MM.1S (cell line): Measurements from ENCODE around the gene DPM1.

Source experiments
- DNase-seq: peaks from one replicate; pipeline ENCODE4 v3.0.0-alpha.2; 2015
- H2AFZ ChIP-seq: fragments of 300-600 bp; sonication (generic); 2 replicates; pipeline ENCODE4 v1.6.0; 2016; ENCODE audit warnings: antibody characterized with exemption, low read length
- H3F3A ChIP-seq: fragments of 300-600 bp; sonication (generic); 2 replicates; pipeline ENCODE4 v1.6.1; 2016; ENCODE audit warnings: mild to moderate bottlenecking, antibody characterized with exemption, low read length, moderate library complexity, mixed read lengths; ENCODE audit not compliant: insufficient read depth
- H3K27ac ChIP-seq: fragments of 300-600 bp; sonication (generic); 2 replicates; pipeline ENCODE4 v1.5.1; 2016; ENCODE audit warnings: mild to moderate bottlenecking, low read length
- H3K27me3 ChIP-seq: fragments of 300-600 bp; sonication (generic); replicated peaks from 2 replicates; pipeline ENCODE4 v1.6.0; 2016; ENCODE audit warnings: low read length; ENCODE audit not compliant: insufficient read depth
- H3K36me3 ChIP-seq: fragments of 300-600 bp; sonication (generic); replicated peaks from 2 replicates; pipeline ENCODE4 v1.6.1; 2016; ENCODE audit warnings: mild to moderate bottlenecking, low read length, mixed read lengths; ENCODE audit not compliant: insufficient read depth
- H3K4me1 ChIP-seq: fragments of 300-600 bp; sonication (generic); 2 replicates; pipeline ENCODE4 v1.6.1; 2016; ENCODE audit warnings: low read length, mixed read lengths
- H3K4me2 ChIP-seq: fragments of 300-600 bp; sonication (generic); 2 replicates; pipeline ENCODE4 v1.6.0; 2016; ENCODE audit warnings: low read depth, low read length
- H3K4me3 ChIP-seq: fragments of 300-600 bp; sonication (generic); 2 replicates; pipeline ENCODE4 v1.5.1; 2016; ENCODE audit warnings: low read length, mixed read lengths
- H3K79me2 ChIP-seq: fragments of 300-600 bp; sonication (generic); 2 replicates; pipeline ENCODE4 v1.6.1; 2016; ENCODE audit warnings: mixed run types, low read length, mixed read lengths
- H3K9ac ChIP-seq: fragments of 300-600 bp; sonication (generic); 2 replicates; pipeline ENCODE4 v1.6.1; 2016; ENCODE audit warnings: low read length, mixed read lengths
- H3K9me2 ChIP-seq: fragments of 300-600 bp; sonication (generic); replicated peaks from 2 replicates; pipeline ENCODE4 v1.6.1; 2016; ENCODE audit warnings: mild to moderate bottlenecking, low read length, mixed read lengths; ENCODE audit not compliant: insufficient read depth
- H3K9me3 ChIP-seq: fragments of 300-600 bp; sonication (generic); replicated peaks from 2 replicates; pipeline ENCODE4 v1.6.1; 2016; ENCODE audit warnings: mild to moderate bottlenecking, low read length, mixed read lengths; ENCODE audit not compliant: insufficient read depth
- H4K20me1 ChIP-seq: fragments of 300-600 bp; sonication (generic); 2 replicates; pipeline ENCODE4 v1.6.1; 2016; ENCODE audit warnings: mild to moderate bottlenecking, low read length, moderate library complexity, mixed read lengths; ENCODE audit not compliant: insufficient read depth
- EZH2 ChIP-seq: fragments of 300-600 bp; sonication (generic); optimal IDR thresholded peaks from 2 replicates; pipeline ENCODE3; 2017; ENCODE audit warnings: low read depth, mild to moderate bottlenecking, antibody characterized with exemption, low read length, mixed read lengths
- EZH2phosphoT487 ChIP-seq: fragments of 300-600 bp; sonication (generic); IDR thresholded peaks from 2 replicates; pipeline ENCODE4 v1.6.1; 2018; ENCODE audit warnings: antibody characterized with exemption, low read length
- TF ChIP-seq, protein P1 (sequence below): fragments of 300-600 bp; sonication (generic); IDR thresholded peaks from 2 replicates; pipeline ENCODE4 v1.5.1; 2016; ENCODE audit warnings: antibody characterized with exemption, low read length, mixed read lengths

Gene DPM1

DNA sequence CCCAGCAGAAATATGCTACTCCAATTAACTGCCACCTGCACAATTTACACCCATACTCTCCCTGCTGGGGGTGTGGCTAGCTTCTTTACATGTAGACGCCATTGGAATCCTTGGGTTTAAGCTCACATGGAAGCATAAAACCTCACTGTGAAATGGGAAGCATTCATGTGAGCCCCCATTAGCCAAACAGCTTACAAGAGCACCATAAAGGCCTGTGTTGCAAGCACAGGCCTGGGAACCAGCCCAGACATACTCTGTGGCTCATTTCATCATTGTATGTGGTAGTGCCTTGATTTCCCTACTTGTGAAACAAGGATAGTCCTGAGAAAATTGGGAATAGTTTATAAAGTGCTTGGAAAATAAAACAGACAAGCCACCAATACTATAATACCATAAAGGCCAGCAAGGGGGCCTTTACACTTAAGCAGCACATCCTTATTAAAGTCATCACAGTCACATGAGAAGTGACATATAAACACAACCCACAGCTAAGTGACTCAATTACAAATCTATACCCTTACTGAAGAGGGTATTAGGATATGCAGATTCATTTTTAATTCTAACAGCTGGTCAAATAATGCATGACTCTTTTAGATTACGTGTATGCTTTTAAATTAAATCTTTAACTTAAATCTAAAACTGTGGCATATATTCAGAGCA, 33.9 kb downstream of the DPM1 start:
- H3K4me3 ChIP-seq = no peak overlapping the region
- no peaks in the 10 kb centered on the region for H3K27me3 ChIP-seq
- H2AFZ ChIP-seq = no peak overlapping the region
- H3K27ac ChIP-seq = no peak overlapping the region
- peaks cover 8% of the 10 kb centered on the region for H3K4me1 ChIP-seq
- no peak for DNase-seq
- TF ChIP-seq EZH2phosphoT487 (no peak), EZH2 (no peak)
- TF ChIP-seq, protein P1, sequence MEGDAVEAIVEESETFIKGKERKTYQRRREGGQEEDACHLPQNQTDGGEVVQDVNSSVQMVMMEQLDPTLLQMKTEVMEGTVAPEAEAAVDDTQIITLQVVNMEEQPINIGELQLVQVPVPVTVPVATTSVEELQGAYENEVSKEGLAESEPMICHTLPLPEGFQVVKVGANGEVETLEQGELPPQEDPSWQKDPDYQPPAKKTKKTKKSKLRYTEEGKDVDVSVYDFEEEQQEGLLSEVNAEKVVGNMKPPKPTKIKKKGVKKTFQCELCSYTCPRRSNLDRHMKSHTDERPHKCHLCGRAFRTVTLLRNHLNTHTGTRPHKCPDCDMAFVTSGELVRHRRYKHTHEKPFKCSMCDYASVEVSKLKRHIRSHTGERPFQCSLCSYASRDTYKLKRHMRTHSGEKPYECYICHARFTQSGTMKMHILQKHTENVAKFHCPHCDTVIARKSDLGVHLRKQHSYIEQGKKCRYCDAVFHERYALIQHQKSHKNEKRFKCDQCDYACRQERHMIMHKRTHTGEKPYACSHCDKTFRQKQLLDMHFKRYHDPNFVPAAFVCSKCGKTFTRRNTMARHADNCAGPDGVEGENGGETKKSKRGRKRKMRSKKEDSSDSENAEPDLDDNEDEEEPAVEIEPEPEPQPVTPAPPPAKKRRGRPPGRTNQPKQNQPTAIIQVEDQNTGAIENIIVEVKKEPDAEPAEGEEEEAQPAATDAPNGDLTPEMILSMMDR = no peak
- H4K20me1 ChIP-seq = peaks cover 64% of the 10 kb centered on the region
- H3K9me2 ChIP-seq = no peaks in the 10 kb centered on the region
- no peaks in the 10 kb centered on the region for H3K9me3 ChIP-seq
- H3K79me2 ChIP-seq = peaks cover 100% of the 10 kb centered on the region
- H3K9ac ChIP-seq = no peak overlapping the region
- H3K36me3 ChIP-seq = no peaks in the 10 kb centered on the region; the same call in 1 of the 2 replicates
- no peaks in the 10 kb centered on the region for H3F3A ChIP-seq
- H3K4me2 ChIP-seq = no peak overlapping the region

- TF ChIP-seq EZH2phosphoT487 = no peak
- TF ChIP-seq, protein P1 = no peak
- TF ChIP-seq EZH2 = no peak
- peaks cover 3% of the 10 kb centered on the region; the same call in 1 of the 2 replicates for H3K4me1 ChIP-seq
- H3K27me3 ChIP-seq = no peaks in the 10 kb centered on the region
- peaks cover 68% of the 10 kb centered on the region for H4K20me1 ChIP-seq
- no peak overlapping the region for H3K4me2 ChIP-seq
- no peak for DNase-seq
- no peak overlapping the region for H3K9ac ChIP-seq
- H3K36me3 ChIP-seq = peaks cover 2% of the 10 kb centered on the region; the same call in 1 of the 2 replicates
- no peaks in the 10 kb centered on the region for H3F3A ChIP-seq
- H3K9me2 ChIP-seq = no peaks in the 10 kb centered on the region
- H3K9me3 ChIP-seq = no peaks in the 10 kb centered on the region
- no peak overlapping the region for H2AFZ ChIP-seq
- no peak overlapping the region for H3K4me3 ChIP-seq
- peaks cover 100% of the 10 kb centered on the region for H3K79me2 ChIP-seq
- H3K27ac ChIP-seq = no peak overlapping the region
Observed at GRCh38 chr20:50921803-50922501, 36.4 kb downstream of the DPM1 start.

DNA sequence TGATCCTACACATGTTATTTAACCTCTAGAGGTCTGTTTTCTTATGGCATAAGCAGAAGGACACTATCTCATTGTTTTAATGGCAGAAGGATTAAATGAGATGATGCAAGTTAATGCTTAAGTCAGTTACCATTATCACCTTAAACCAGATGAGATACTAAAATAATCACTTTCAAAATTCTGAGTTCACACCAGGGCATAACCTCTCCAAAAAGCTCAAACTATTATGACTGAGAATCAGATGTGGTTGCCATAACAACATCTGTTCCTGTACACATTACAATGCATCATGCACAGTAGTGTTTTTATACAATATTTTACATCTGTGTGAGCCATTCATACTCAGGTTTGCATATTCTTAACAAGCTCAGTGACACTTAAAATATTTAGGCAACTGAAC, 37.3 kb downstream of the DPM1 start:
- Histone ChIP-seq H3K27me3 (no peaks in the 10 kb centered on the region), H3K9ac (no peak overlapping the region), H3K36me3 (peaks cover 10% of the 10 kb centered on the region; the same call in 1 of the 2 replicates), H3K4me2 (no peak overlapping the region), H3K4me1 (peaks cover 11% of the 10 kb centered on the region), H3K9me3 (no peaks in the 10 kb centered on the region), H4K20me1 (peaks cover 78% of the 10 kb centered on the region), H3F3A (no peaks in the 10 kb centered on the region), H3K27ac (no peak overlapping the region), H3K79me2 (peaks cover 100% of the 10 kb centered on the region), H3K9me2 (no peaks in the 10 kb centered on the region), H2AFZ (no peak overlapping the region), H3K4me3 (no peak overlapping the region)
- TF ChIP-seq EZH2 (no peak), EZH2phosphoT487 (no peak)
- TF ChIP-seq, protein P1 = no peak
- no peak for DNase-seq
